ENCODE results near the gene PDE3B.
"Not testable (repeated sequence)": the region's sequence is repeated elsewhere in the genome, so short reads cannot be mapped to it uniquely, and the experiment has no call there.

Gene PDE3B

GRCh38 chr11:14643697-14644225, at the start of gene PDE3B:
TSS of gene PDE3B (plus strand) at chr11:14643804. CDS start at chr11:14644076, 272 bp downstream.
- DNase-seq (ENCODE audit: low read depth in 2 of 2): no peak

DNA sequence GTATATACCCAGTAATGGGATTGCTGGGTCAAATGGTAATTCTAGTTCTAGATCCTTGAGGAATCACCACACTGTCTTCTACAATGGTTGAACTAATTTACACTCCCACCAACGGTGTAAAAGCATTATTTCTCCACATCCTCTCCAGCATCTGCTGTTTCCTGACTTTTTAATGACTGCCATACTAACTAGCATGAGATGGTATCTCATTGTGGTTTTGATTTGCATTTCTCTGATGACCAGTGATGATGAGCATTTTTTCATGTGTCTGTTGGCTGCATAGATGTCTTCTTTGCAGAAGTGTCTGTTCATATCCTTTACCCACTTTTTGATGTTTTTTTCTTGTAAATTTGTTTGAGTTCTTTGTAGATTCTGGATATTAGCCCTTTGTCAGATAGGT, 48.3 kb upstream of the PDE3B start:
- not testable (repeated sequence) for DNase-seq (ENCODE audit: low read depth in 2 of 2)

GRCh38 chr11:14607713-14608112, 35.9 kb upstream of the PDE3B start:
- DNase-seq (ENCODE audit: low read depth in 2 of 2): no peak

GRCh38 chr11:14609902-14610301, 33.7 kb upstream of the PDE3B start:
- no peak for DNase-seq (ENCODE audit: low read depth in 2 of 2)

DNA sequence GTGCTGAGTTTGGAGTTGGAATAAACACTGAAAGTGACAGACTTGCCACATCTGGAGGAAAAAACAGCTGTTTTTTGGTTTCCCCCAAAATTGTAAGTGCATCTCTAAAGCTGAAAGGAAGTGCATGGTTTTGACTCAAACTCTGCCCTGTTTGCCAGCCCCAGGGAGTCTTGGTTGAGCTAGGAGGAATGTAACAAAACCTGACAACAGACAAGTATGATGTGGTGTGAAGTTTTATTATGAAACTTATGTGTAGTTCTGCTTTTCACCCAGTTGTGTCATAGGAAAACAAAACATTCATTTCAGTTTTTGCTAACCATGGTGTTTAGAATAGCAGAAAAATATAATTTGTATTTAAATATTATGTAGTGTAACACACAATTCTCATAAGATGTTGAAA, 31.7 kb upstream of the PDE3B start:
- DNase-seq (ENCODE audit: low read depth in 2 of 2): no peak

DNA sequence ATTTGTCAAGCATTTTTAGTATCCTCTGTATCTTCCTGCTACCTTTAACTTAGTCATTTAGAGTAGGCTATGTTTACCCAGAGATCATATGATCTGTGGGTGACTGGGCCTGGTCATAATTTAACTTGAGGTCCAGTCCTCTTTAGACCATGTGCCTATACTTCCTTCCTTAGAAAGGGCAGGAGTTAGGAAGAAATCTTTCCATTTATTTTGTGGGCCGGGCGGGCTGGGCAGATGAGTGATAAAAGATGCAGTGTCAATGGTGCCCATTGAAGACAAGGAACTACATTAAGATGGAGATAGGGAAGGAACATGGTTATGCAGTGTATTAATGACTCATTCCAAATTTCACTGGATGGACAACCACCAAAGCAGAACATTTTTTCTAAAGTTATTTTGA, 30.9 kb upstream of the PDE3B start:
- no peak for DNase-seq (ENCODE audit: low read depth in 2 of 2)

- DNase-seq (ENCODE audit: low read depth in 2 of 2): no peak
Measured at GRCh38 chr11:14614091-14614622, 29.4 kb upstream of the PDE3B start.

DNA sequence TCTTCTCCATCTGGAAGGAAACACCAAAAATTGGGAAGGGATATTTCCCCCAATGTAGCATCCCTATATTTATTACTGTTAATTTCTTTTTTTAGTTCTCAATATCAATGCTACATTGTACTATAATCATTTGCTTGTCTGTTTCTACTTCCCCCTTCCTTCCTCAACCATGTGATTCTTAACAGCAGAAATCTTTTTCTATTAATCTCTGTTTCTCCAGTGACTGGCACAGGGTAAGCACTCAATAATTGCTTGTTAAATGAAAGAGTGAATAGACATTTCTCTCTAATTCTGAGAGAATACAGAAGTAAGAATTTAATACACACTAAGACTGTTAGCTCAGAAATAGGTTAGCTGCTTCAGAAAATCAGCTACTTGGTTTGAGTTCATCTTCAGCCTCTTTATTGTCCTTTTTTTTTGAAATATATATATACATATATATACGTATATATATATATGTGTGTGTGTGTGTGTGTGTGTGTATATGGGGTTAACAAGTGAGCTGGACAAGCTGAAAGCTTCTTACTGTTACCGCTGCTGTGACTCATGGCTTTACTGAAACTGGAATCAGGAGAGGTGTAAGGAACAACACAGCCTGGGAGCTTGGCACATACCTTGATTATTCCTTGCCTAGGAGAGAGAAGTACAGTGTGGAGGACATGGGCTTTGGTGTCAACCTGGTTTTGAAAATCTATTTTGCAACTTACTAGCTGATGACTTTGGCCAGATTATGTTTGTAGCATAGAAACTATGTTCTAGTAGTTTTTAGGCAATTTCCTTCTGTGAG, 26.2 kb upstream of the PDE3B start:
- no peak for DNase-seq (ENCODE audit: low read depth in 2 of 2)

DNA sequence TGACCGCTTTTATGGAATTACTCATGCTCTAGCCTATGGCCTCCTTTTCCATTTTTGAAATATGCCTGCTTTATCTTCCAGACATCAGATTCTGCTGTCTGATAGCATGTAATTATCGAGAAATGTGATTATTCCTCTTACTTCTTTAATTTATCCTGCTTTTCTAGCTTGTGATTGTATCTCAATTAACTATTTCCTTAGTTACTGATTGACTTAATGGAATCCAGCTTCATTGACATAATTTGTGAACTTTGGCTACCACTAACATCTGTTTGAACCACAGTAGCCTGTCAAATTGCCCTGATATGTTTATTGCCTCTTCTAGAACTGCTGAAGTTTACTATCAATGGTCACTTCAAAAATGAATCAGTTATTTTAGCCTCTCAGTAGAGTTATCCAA, 25.5 kb upstream of the PDE3B start:
- DNase-seq (ENCODE audit: low read depth in 2 of 2): no peak

DNA sequence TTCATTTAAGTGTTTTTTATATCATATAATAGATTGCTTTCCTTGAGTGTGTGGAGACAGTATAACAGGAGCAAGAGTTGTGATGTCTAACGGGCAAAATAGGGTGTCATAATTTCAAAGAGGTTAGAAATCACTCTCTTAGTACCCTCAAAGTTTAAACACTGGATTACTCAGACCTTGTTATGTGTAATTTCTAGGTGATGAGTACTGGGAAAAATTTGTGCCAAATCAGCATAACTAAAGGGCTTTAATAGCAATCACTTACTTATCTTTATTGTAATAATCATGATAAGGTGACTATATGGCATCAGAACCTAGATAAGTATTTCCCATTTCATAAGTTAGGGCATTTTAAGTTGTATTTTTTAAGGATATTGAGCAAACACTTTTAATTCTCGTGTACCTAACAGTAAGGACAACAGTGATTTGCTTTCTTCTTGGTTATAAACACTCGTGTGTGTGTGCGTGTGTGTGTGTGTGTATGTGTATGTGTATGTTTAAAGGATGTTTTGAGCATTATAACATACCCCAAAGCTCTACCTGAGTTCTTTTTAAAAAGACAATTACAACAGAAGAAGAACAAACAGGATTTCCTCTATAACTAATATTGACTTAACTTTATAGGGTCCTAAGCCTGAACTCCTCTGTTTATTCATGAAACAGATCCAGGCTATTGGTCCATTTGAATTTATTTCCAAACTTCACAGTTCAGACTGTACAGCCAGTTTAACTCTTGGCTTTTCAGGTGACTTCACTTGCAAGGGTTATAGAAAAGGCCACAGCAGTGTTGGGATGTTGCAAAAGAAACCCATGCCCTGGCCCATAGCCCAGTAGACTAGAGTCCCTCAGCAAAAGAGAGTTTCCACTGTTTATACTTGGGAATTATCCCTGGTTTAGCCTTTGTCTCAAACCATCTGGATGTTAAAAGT, 23.7 kb upstream of the PDE3B start:
- DNase-seq (ENCODE audit: low read depth in 2 of 2): no peak

- DNase-seq (ENCODE audit: low read depth in 2 of 2): no peak
Measured at GRCh38 chr11:14622223-14622954, 21.2 kb upstream of the PDE3B start.

DNA sequence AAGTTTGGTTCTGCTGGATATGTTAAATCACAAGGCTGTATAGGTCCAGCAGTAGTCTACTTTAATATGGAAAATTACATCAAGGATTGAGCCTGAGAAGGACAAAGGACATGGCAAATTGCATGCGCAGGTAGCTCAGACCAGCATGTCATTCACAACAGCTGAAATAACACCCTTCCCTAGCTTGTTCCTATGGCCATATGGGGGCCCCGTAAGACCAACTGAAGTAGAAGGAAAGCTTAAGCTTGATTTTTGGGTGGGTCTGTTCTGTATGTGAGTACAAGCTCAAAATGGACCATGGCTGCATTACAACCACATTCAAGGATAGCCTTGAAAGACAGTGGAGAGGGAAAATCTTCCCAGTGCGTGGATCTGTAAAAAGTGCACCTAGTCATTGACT, 20.6 kb upstream of the PDE3B start:
- DNase-seq (ENCODE audit: low read depth in 2 of 2): no peak

DNA sequence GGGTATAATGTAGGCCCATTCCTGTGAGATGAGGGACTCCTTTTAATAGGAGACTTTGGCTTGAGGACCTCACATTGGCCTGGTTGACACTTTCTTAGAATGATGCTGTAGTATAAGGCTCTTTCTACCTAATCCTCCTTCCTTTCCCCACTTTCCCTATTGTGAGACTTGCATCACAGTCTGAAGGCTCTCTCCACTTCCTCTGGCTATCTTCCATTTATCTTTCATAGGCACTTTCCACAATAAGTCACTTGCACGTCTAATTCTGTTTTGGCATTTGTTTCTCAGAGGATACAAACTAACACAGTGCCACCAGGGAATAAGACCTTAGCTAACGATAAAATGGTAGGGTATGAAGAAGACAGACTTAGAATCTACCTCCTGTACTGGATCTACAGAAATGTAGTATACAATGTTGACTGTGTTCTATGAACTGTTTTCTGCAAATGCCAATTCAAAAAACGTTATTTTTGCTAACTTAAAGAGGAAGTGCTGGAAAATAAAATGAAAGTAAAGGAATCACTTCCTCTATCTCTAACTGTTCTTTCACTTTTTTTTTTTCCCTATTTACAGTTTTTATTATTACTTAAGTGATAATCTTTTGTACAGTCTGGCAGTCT, 17.9 kb upstream of the PDE3B start:
- DNase-seq (ENCODE audit: low read depth in 2 of 2): no peak

DNA sequence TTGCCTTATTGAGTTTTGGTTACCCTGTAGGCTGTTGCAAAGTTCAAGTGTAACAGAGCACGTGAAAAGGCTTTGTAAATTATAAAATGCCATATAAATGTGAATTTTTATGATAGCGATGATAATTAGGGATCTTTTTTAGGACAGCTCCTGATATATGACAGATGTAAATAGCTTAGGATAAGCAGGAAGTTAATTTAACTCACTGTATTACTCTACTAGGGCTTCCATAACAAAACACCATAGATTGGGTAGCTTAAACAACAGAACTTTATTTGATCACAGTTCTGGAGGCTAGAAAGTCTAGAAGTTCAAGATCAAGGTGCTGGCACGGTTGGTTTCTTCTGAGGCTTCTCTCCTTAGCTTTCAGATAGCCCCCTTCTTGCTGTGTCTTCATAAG, 17.0 kb upstream of the PDE3B start:
- DNase-seq (ENCODE audit: low read depth in 2 of 2): no peak

GRCh38 chr11:14633506-14634224, 9.9 kb upstream of the PDE3B start:
- DNase-seq (ENCODE audit: low read depth in 2 of 2): not testable (repeated sequence)

GRCh38 chr11:14634813-14635212, 8.8 kb upstream of the PDE3B start:
- DNase-seq (ENCODE audit: low read depth in 2 of 2): no peak

DNA sequence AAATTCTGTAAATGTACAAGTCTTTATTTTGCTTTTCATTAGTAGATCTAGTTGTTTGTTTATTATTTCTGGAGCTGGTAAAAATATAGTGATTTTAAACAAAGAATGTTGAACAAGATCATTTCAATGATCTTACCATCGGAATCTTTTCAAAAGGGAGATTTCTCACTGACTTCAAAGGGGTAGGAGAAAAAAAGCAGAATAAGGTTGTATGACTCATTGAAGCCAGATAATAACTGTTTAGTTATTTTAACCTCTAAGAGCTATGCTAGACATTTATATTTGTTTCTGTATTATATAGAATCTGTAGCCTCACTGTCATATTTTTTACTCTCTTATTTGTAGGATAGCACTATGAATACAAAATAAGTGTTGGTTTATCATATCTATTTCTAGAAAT, 8.1 kb upstream of the PDE3B start:
- DNase-seq (ENCODE audit: low read depth in 2 of 2): no peak

GRCh38 chr11:14636119-14636518, 7.5 kb upstream of the PDE3B start:
- no peak for DNase-seq (ENCODE audit: low read depth in 2 of 2)

DNA sequence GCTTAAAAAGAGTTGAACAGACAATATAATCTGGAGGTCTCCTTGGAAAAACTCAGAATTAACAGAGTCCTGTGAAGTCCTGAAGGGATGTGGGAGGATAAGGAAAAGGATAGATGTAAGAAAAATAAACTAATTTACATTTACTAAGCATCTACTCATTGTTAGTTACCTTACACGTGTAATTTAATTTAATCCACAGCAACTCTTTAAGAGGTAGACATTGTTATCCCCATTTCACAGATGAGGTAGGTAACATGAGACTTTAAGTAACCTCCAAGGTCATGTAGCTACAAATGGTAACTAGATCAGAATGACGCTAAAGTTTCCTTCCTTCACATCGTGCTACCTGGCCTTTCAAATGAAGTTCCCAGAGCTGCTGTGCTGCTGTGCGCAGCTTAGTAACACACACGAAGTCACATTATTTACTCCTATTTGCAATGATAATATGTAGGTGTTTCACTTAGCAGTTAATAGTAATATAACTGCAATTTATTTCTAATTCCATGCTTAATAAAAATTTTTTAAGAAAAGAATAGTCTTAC, 5.7 kb upstream of the PDE3B start:
- no peak for DNase-seq (ENCODE audit: low read depth in 2 of 2)

DNA sequence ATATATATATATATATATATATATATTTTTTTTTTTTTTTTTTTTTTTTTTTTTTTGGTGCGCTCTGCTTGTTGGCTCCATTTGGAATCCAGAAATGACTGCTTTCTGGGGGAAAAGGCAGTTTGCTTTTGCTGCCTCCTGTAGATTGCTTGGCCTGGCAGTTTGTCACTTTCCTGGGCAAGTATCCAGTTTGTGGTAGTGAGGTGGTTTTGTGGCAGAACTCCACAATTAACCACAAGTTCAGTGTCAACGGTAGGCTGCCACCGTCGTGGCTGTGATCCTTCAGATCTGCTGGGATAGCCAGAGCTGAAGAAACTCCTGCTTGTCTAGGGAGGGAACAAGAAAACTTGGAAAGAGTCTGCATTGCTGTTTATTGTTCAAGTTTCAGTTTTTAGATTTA, 5.0 kb upstream of the PDE3B start:
- DNase-seq (ENCODE audit: low read depth in 2 of 2): no peak
